Ovary (tissue), 3 donors: Measurements from ENCODE around the gene RASGRP4.

Source experiments
- CTCF ChIP-seq, 3 donors: fragments of 450-650 bp in 2 of 3; fragments of 200-600 bp in 1 of 3; IDR thresholded peaks; one replicate each; pipeline versions ENCODE4 v1.5.1 to v1.8.0; 2016 to 2022; ENCODE audit warnings: antibody characterized with exemption in 3 of 3, mild to moderate bottlenecking in 1 of 3
- EP300 ChIP-seq: sonication (generic); formaldehyde crosslinking; IDR thresholded peaks from one replicate; pipeline ENCODE4 v1.6.1; 2017; ENCODE audit warnings: antibody characterized with exemption
- POLR2A ChIP-seq: fragments of 450-650 bp; IDR thresholded peaks from one replicate; pipeline ENCODE4 v1.6.1; 2017; ENCODE audit warnings: antibody characterized with exemption, mild to moderate bottlenecking, moderate library complexity
- donor health status: DM: no; HTN: no; CAD: no.

GRCh38 chr19:38409631-38410133 lies 16.3 kb downstream of the RASGRP4 start:
- no peak for TF ChIP-seq CTCF (IDR thresholded peaks at IDR 0.05)
- no peak for TF ChIP-seq POLR2A
- TF ChIP-seq EP300: no peak
